GM23248 (cell line): ENCODE measurements around the gene RERE. TPM values are rescaled to one million over a fixed set of nuclear protein-coding genes. Genes with fewer than 3 reads are reported as not detected.

Experiments used
- DNase-seq: peaks from one replicate; pipeline ENCODE4 v3.0.0-alpha.2; 2015
- H2AFZ ChIP-seq: fragments of 200-600 bp; sonication (generic); 2 replicates; pipeline ENCODE4 v1.6.1; 2016; ENCODE audit warnings: antibody characterized with exemption
- H3F3A ChIP-seq: fragments of 200-600 bp; sonication (generic); 2 replicates; pipeline ENCODE4 v1.6.1; 2016; ENCODE audit warnings: mild to moderate bottlenecking, antibody characterized with exemption, mixed run types; ENCODE audit not compliant: insufficient read depth
- H3K27ac ChIP-seq: fragments of 200-600 bp; sonication (generic); 2 replicates; pipeline ENCODE4 v1.5.1; 2016; ENCODE audit warnings: mild to moderate bottlenecking
- H3K27me3 ChIP-seq: fragments of 200-600 bp; sonication (generic); replicated peaks from 2 replicates; pipeline ENCODE4 v1.6.1; 2016; ENCODE audit warnings: mild to moderate bottlenecking; ENCODE audit not compliant: insufficient read depth
- H3K36me3 ChIP-seq: fragments of 200-600 bp; sonication (generic); 2 replicates; pipeline ENCODE4 v1.6.1; 2016; ENCODE audit warnings: low read depth, mild to moderate bottlenecking
- H3K4me1 ChIP-seq: fragments of 200-600 bp; sonication (generic); 2 replicates; pipeline ENCODE4 v1.6.1; 2016; ENCODE audit warnings: mild to moderate bottlenecking; ENCODE audit not compliant: insufficient read depth
- H3K4me2 ChIP-seq: fragments of 200-600 bp; sonication (generic); one replicate; pipeline ENCODE4 v1.6.1; 2016; ENCODE audit warnings: mild to moderate bottlenecking; ENCODE audit not compliant: unreplicated experiment
- H3K4me3 ChIP-seq: fragments of 200-600 bp; sonication (generic); 2 replicates; pipeline ENCODE4 v1.5.1; 2016; ENCODE audit warnings: mild to moderate bottlenecking
- H3K79me2 ChIP-seq: fragments of 200-600 bp; sonication (generic); 2 replicates; pipeline ENCODE4 v1.6.1; 2016; ENCODE audit warnings: mild to moderate bottlenecking; ENCODE audit not compliant: insufficient read depth
- H3K9ac ChIP-seq: fragments of 200-600 bp; sonication (generic); 2 replicates; pipeline ENCODE4 v1.6.1; 2016; ENCODE audit warnings: mild to moderate bottlenecking
- H3K9me2 ChIP-seq: fragments of 200-600 bp; sonication (generic); 2 replicates; pipeline ENCODE4 v1.6.1; 2016; ENCODE audit warnings: mixed run types, mild to moderate bottlenecking, moderate library complexity; ENCODE audit not compliant: insufficient read depth
- H3K9me3 ChIP-seq: fragments of 200-600 bp; sonication (generic); one replicate; pipeline ENCODE4 v1.6.1; 2017; ENCODE audit warnings: low read depth
- H4K20me1 ChIP-seq: fragments of 200-600 bp; sonication (generic); 2 replicates; pipeline ENCODE4 v1.6.0; 2016; ENCODE audit not compliant: insufficient read depth
- EZH2 ChIP-seq: fragments of 200-600 bp; sonication (generic); IDR thresholded peaks from 2 replicates; pipeline ENCODE4 v1.6.1; 2018; ENCODE audit warnings: antibody characterized with exemption, mild to moderate bottlenecking; ENCODE audit not compliant: insufficient read depth, poor library complexity, severe bottlenecking
- EZH2phosphoT487 ChIP-seq: fragments of 200-600 bp; sonication (generic); IDR thresholded peaks from 2 replicates; pipeline ENCODE4 v1.6.1; 2018; ENCODE audit warnings: antibody characterized with exemption, moderate library complexity, mild to moderate bottlenecking, low read depth; ENCODE audit not compliant: insufficient read depth
- WGBS, 2 experiments: methylation state at CpG; one replicate each; pipeline ENCODE4 v1.1.6; 2015 to 2017; ENCODE audit warnings: low lambda C conversion rate in 2 of 2, low coverage in 1 of 2; ENCODE audit errors: missing lambda C conversion rate in 2 of 2; 5-methylcytosine and 5-hydroxymethylcytosine counted together
- in situ Hi-C: fragments of 300-500 bp; cut with MboI; formaldehyde crosslinking; loops from 2 replicates; pipeline ENCODE4 v1.15.0; 2020
- polyA plus RNA-seq: library from polyadenylated mRNA; unstranded; fragments of >200 nt; fragmentation: Nextera tagmentation; extraction: Ambion mirVana; gene quantifications from 2 replicates; pipeline ENCODE4 v1.2.1, GENCODE V29; 2016
- total RNA-seq: library from RNA; depleted of rRNA; stranded (reverse); fragments of >200 nt; shearing (Covaris generic); gene quantifications from 2 replicates; pipeline ENCODE4 v1.2.3, GENCODE V29; 2014

RERE gene
- total and polyA plus RNA-seq, 2 experiments from 2014 or later: 26.0 to 26.2 TPM

DNA sequence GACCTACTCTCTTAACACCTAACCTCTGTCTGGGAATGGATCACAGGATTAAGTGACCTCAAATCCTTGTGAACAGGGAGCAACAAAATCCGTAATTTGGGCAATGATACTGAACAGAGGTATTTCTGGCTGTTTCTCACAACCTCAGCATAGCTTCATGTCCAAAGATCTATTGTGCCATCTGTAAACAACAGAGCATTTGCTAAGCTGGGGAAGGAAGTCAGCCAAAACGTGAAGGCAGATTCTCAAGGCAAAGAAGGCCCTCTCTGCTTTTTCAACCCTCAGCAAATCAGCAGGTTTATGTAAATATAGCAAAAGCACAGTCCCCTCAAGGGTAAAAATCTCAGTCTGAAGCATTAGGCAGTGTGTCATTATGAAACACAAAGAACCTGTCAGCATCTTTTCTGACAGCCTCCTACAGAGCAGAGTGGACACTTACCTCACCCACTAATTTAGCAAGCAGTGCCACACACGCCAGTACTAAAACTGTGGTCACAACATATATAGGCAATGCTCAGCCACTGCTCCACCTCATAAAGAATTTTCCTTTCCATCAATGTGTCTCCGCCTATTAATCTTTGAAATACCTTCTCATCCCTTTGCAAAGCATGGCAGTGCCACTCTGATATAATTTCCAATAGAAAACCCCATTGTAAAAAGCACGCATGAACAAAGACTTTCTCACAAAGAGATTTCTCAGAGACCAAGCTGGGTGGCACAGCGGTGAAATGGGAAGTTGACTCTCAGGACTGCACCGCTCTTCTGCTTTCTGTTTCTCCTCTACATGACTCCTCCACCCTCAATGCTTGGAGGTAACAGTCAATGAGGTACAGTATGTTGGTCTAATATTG lies 188.0 kb downstream of the RERE start:
- in situ Hi-C loops: no loop called here
- H3K9me3 ChIP-seq: no peaks in the 10 kb centered on the region
- peak overlapping the region; percentile 51 for H3K27ac ChIP-seq
- H3K9me2 ChIP-seq: no peaks in the 10 kb centered on the region
- H3K9ac ChIP-seq: peak overlapping the region; percentile 17
- H3K4me1 ChIP-seq: peaks cover 64% of the 10 kb centered on the region
- TF ChIP-seq EZH2 (no peak), EZH2phosphoT487 (no peak)
- H2AFZ ChIP-seq: no peak overlapping the region
- H3F3A ChIP-seq: peaks cover 47% of the 10 kb centered on the region
- H3K27me3 ChIP-seq: no peaks in the 10 kb centered on the region
- 65 to 67% methylated on average over 7 of the region's 7 CpGs for WGBS, 2 experiments
- H3K79me2 ChIP-seq: peaks cover 26% of the 10 kb centered on the region
- H3K36me3 ChIP-seq: no peaks in the 10 kb centered on the region
- no peaks in the 10 kb centered on the region for H4K20me1 ChIP-seq
- H3K4me3 ChIP-seq: no peak overlapping the region
- peak overlapping the region; percentile 46 for H3K4me2 ChIP-seq
- DNase-seq: peak; percentile 70

DNA sequence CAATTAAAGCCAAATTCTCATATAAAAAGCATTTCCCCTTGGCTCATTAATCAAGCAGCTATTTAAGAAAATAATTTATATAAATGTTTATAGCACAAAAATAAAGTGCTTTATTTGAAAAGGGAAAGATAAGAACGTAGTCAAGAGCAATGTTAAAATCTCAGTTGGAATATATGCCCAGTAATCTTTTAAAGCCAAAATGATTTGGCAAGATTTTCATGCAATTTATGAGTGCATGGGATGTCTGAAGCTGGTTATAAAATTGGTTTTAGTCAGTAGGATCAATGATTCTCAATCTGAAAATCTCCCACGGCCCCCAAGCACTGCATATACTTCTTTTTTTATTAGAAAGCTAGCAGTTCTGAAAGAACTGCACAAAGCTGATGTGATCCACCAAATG lies 188.8 kb downstream of the RERE start:
- no peaks in the 10 kb centered on the region for H3K27me3 ChIP-seq
- peaks cover 54% of the 10 kb centered on the region for H3F3A ChIP-seq
- H3K9ac ChIP-seq: peak overlapping the region; percentile 17
- H3K9me3 ChIP-seq: no peaks in the 10 kb centered on the region
- no peak for DNase-seq
- TF ChIP-seq EZH2: no peak
- TF ChIP-seq EZH2phosphoT487: no peak
- H3K4me1 ChIP-seq: peaks cover 65% of the 10 kb centered on the region
- peak overlapping the region; percentile 46 for H3K4me2 ChIP-seq
- in situ Hi-C loops: no loop called here
- H3K79me2 ChIP-seq: peaks cover 30% of the 10 kb centered on the region
- H4K20me1 ChIP-seq: no peaks in the 10 kb centered on the region
- no peaks in the 10 kb centered on the region for H3K36me3 ChIP-seq
- WGBS, 2 experiments: 39 to 41% methylated on average over 2 of the region's 2 CpGs
- H2AFZ ChIP-seq: no peak overlapping the region
- no peak overlapping the region for H3K4me3 ChIP-seq
- no peaks in the 10 kb centered on the region for H3K9me2 ChIP-seq
- H3K27ac ChIP-seq: peak overlapping the region; percentile 51

GRCh38 chr1:8627728-8628127 lies 189.7 kb downstream of the RERE start:
- Histone ChIP-seq H3K4me2 (peak overlapping the region; percentile 46), H3K4me3 (no peak overlapping the region), H3K4me1 (peaks cover 65% of the 10 kb centered on the region), H3K79me2 (peaks cover 30% of the 10 kb centered on the region), H3K36me3 (no peaks in the 10 kb centered on the region), H3K9me2 (no peaks in the 10 kb centered on the region), H3K9ac (no peak overlapping the region), H3K27me3 (no peaks in the 10 kb centered on the region), H4K20me1 (no peaks in the 10 kb centered on the region), H2AFZ (no peak overlapping the region), H3K9me3 (no peaks in the 10 kb centered on the region), H3K27ac (no peak overlapping the region), H3F3A (peaks cover 54% of the 10 kb centered on the region)
- in situ Hi-C loops: no loop called here
- 97 to 98% methylated on average over 5 of the region's 5 CpGs for WGBS, 2 experiments
- DNase-seq: no peak
- TF ChIP-seq EZH2 (no peak), EZH2phosphoT487 (no peak)

- no peaks in the 10 kb centered on the region for H3K9me2 ChIP-seq
- H3K4me1 ChIP-seq: peaks cover 68% of the 10 kb centered on the region
- no peaks in the 10 kb centered on the region for H4K20me1 ChIP-seq
- peak overlapping the region; percentile 86 for H3K27ac ChIP-seq
- H3K9me3 ChIP-seq: no peaks in the 10 kb centered on the region
- DNase-seq: peak; percentile 82
- WGBS, 2 experiments: 21 to 27% methylated on average over 4 of the region's 4 CpGs
- H3K36me3 ChIP-seq: no peaks in the 10 kb centered on the region
- H3K4me3 ChIP-seq: peak overlapping the region; percentile 27; the same call in 1 of the 2 replicates
- H3K9ac ChIP-seq: peak overlapping the region; percentile 21
- peaks cover 19% of the 10 kb centered on the region for H3K79me2 ChIP-seq
- no peak overlapping the region for H2AFZ ChIP-seq
- peak overlapping the region; percentile 67 for H3K4me2 ChIP-seq
- H3K27me3 ChIP-seq: no peaks in the 10 kb centered on the region
- peaks cover 54% of the 10 kb centered on the region for H3F3A ChIP-seq
- in situ Hi-C loops: no loop called here
- 0 out of 2 replicates have a peak, but pooled peaks have one; percentile 57 for TF ChIP-seq EZH2phosphoT487
- TF ChIP-seq EZH2: no peak
Measured at GRCh38 chr1:8625981-8626898, 191.2 kb downstream of the RERE start.
